Measurements from ENCODE around the gene ARHGEF1.
"Not testable (repeated sequence)": the region's sequence is repeated elsewhere in the genome, so short reads cannot be mapped to it uniquely, and the experiment has no call there.

ARHGEF1 gene

DNA sequence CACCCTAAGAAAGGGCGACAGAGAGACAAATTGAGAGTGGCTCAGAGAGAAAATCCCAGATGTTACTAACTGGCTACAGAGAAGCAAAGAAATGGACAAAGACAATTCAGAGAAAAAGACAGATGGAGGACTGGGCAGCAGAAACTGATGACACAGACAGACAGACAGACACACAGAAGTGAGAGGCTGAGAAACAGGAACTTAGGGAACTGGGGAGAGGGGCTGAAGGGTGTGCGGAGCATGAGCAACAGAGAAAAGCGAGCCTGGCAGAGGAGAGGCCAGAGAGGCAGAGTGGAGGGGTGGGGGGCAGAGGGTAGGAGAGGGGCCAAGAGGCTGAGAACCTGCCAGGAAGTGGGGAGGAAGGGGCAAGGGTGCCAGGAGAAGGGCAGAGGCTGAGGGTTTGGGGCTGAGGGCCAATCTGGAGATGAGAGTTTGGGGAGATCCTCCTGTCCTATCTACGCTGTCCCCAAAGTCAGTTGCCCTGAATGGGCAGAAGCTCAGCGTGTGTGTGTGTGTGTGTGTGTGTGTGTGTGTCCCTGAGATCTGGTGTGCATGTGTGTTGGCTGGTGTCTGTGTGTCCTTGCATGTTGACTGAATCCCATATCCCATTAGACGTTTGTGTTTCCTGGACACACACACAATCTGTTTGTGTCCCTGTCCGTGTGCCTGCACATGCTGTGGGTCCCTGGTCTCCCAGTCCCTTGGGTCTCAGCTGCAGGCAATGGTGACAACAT is 50.9 kb downstream of the ARHGEF1 start:
- no peak for DNase-seq

- no peak for DNase-seq
Measured at GRCh38 chr19:41934849-41935374, 51.9 kb downstream of the ARHGEF1 start.

GRCh38 chr19:41935760-41936415 is 52.9 kb downstream of the ARHGEF1 start:
- DNase-seq, result no peak

DNA sequence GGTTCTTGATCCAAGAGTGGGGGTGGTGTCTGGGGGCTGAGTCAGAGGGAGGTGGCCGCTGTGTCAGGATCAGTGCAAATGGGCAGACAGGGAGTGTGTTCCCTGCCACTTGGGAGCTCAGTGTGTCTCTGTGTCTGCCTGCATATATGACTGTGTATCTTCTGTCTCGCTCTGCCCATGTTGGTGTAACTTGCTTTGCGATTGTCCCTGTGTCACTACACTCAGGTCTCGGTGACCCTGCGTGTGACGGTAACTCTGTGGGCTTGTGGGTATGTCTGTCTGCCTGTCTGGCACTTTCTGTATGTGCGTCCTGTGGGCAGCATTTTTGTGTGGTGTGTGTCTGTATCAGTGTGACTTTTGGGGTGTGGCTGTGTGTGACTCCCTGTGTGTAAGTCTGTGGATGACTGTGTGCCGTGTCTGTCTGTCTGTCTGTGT is 53.4 kb downstream of the ARHGEF1 start:
- no peak for DNase-seq

- no peak for DNase-seq
Measured at GRCh38 chr19:41936961-41937360, 54.0 kb downstream of the ARHGEF1 start.

GRCh38 chr19:41937525-41938468 is 54.8 kb downstream of the ARHGEF1 start:
- no peak for DNase-seq

DNA sequence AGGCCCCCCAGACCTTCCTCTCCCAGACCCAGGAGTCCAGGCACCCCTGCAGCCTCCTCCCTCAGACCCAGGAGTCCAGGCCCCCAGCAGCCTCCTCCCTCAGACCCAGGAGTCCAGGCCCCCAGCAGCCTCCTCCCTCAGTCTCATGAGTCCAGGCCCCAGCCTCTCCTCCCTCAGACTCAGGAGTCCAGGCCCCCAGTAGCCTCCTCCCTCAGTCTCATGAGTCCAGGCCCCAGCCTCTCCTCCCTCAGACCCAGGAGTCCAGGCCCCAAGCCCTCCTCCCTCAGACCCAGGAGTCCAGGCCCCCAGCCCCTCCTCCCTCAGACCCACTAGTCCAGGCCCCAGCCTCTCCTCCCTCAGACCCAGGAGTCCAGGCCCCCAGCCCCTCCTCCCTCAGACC is 56.2 kb downstream of the ARHGEF1 start:
- not testable (repeated sequence) for DNase-seq

GRCh38 chr19:41939861-41940730 is 57.1 kb downstream of the ARHGEF1 start:
- DNase-seq, result no peak

DNA sequence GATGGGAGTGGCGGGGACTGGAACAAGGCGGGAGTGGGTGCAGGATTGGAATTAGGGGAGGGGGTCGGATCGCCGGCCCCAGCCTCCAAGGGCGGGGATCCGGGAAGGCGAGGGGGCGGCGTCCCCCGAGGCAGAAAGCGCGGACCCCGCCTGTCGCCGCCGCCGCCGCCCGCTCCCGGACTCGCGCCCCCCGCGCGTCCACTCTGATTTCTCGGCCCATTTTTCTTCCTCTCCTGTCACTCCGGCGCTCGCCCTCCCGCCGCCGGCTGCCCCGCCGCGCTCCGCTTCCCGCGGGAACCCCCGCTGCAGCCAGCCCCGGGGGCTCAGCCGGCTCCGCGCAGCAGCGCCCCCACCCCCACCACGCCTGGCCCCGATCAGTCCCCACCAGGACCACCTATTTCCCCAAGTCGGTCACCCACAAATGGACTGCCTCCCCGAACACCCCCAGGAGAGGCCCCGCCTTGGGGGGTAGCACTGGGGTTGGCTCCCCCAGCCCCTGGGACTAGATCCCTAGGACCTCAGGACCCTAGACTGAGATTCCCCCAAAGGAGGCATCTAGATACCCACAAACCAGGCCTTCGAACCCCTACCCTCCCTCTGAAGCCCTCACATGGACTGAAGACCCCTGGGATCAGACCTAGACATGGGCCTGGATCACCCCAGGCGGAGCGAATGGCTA is 57.9 kb downstream of the ARHGEF1 start:
- no peak for DNase-seq

- DNase-seq, result no peak
Measured at GRCh38 chr19:41941410-41942202, 58.6 kb downstream of the ARHGEF1 start.

- no peak for DNase-seq
Measured at GRCh38 chr19:41944336-41944735, 61.4 kb downstream of the ARHGEF1 start.

GRCh38 chr19:41945135-41945766 is 62.3 kb downstream of the ARHGEF1 start:
- DNase-seq, result no peak

DNA sequence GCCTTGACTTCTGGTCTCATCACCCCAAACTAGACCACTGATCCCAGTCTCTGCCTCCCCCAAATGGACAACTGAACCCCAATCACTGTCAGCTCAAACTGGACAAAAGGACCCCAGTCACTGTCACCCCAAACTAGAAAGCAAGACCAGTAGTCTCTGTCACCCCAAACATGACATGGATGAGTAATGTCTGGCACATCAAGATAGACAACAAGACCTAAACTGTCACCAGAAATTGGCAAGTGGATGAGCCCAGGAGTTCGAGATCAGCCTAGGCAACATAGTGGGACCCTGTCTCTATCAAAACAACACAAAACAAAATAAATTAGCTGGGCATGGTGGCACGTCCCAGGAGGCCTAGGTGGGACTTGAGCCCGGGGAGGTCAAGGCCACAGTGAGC is 64.1 kb downstream of the ARHGEF1 start:
- no peak for DNase-seq

DNA sequence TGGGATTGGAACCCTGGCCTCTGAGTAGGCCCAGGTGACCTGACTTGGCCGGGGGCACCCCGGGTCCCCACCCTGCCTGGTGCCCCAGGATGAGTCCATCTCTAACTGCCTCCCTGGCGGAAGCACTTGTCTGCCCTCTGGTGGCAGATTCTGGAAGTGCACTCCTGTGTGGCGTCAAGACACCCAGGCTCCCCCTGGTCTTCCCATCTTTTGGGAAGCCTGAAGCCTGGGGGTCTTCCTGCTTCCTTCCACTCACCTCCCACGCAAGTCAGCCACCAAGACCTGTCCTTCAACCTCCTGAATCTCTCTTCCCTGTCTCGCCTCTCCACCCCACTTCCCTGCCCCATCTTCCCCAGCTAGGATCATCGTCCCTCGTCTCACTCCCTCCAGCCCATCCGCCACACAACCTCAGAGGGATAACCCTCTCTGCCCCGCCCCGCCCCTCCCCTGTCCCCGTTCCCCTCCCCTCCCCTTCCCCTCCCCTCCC is 68.7 kb downstream of the ARHGEF1 start:
- no peak for DNase-seq

GRCh38 chr19:41955521-41955920 is 72.5 kb downstream of the ARHGEF1 start:
- no peak for DNase-seq

DNA sequence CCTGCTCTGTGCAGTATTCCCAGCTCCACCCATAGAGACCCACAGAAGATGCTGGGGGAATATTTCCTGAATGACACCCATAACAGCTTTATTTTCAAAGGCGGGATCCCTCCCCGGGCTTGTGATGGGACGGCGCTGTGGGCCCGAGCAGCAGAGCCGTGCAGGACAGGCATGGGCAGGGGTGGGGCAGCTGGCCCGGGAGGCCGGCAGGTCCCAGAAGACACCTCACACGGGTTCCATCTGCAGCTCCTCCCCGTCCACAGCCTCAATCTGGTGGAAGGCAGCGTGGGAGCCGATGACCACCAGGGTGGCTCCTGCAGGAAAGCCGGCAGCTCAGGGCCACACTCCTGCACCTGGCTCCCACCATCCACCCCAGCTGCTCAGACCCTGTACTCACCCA is 73.6 kb downstream of the ARHGEF1 start:
- no peak for DNase-seq
